Thymus (tissue), 11 donors: Measurements from ENCODE around the gene EAF2. TPM values are rescaled to one million over a fixed set of nuclear protein-coding genes. Genes with fewer than 3 reads are reported as not detected.

ENCODE experiments used
- DNase-seq, 9 donors: peaks; one replicate each; pipeline ENCODE4 v3.0.0-alpha.2; 2013; ENCODE audit warnings: low spot score in 9 of 9, low read depth in 6 of 9, missing footprints in 1 of 9
- H3K27ac ChIP-seq, 2 donors: one replicate each; pipeline ENCODE4 v1.5.1; 2013; ENCODE audit warnings: control low read depth in 1 of 2, low read depth in 1 of 2, low read length in 1 of 2, mild to moderate bottlenecking in 1 of 2, moderate library complexity in 1 of 2
- H3K27me3 ChIP-seq, 2 donors: one replicate each; pipeline ENCODE4 v1.5.1; 2013; ENCODE audit warnings: low read length in 1 of 2; ENCODE audit not compliant: control insufficient read depth in 2 of 2, insufficient read depth in 1 of 2
- H3K36me3 ChIP-seq, 2 donors: one replicate each; pipeline ENCODE4 v1.5.1; 2013; ENCODE audit warnings: low read length in 1 of 2, mild to moderate bottlenecking in 1 of 2, moderate library complexity in 1 of 2; ENCODE audit not compliant: control insufficient read depth in 2 of 2, insufficient read depth in 2 of 2
- H3K4me1 ChIP-seq, 2 donors: one replicate each; pipeline ENCODE4 v1.5.1; 2013; ENCODE audit warnings: low read length in 2 of 2; ENCODE audit not compliant: control insufficient read depth in 2 of 2, insufficient read depth in 2 of 2
- H3K4me3 ChIP-seq, 2 donors: one replicate each; pipeline ENCODE4 v1.5.1; 2013; ENCODE audit warnings: low read length in 2 of 2, control low read depth in 1 of 2, mild to moderate bottlenecking in 1 of 2
- H3K9me3 ChIP-seq, 2 donors: one replicate each; pipeline ENCODE4 v1.5.1; 2013; ENCODE audit warnings: low read length in 1 of 2, mild to moderate bottlenecking in 1 of 2; ENCODE audit not compliant: control insufficient read depth in 2 of 2, insufficient read depth in 1 of 2
- WGBS: extraction: QIAGEN DNeasy Blood & Tissue Kit; methylation state at CpG from one replicate; pipeline ENCODE4 v1.1.7; 2013; 5-methylcytosine and 5-hydroxymethylcytosine counted together
- polyA plus RNA-seq: library from polyadenylated mRNA; stranded (reverse); fragments of 200-250 nt; gene quantifications from one replicate; pipeline ENCODE4 v1.2.3, GENCODE V29; 2013
- total RNA-seq: library from RNA; stranded (reverse); fragments of 120-200 nt; gene quantifications from one replicate; pipeline ENCODE4 v1.2.4, GENCODE V29; 2013
- donor health status: healthy.

Gene EAF2
- total and polyA plus RNA-seq, 2 donors: 13.6 to 18.0 TPM

DNA sequence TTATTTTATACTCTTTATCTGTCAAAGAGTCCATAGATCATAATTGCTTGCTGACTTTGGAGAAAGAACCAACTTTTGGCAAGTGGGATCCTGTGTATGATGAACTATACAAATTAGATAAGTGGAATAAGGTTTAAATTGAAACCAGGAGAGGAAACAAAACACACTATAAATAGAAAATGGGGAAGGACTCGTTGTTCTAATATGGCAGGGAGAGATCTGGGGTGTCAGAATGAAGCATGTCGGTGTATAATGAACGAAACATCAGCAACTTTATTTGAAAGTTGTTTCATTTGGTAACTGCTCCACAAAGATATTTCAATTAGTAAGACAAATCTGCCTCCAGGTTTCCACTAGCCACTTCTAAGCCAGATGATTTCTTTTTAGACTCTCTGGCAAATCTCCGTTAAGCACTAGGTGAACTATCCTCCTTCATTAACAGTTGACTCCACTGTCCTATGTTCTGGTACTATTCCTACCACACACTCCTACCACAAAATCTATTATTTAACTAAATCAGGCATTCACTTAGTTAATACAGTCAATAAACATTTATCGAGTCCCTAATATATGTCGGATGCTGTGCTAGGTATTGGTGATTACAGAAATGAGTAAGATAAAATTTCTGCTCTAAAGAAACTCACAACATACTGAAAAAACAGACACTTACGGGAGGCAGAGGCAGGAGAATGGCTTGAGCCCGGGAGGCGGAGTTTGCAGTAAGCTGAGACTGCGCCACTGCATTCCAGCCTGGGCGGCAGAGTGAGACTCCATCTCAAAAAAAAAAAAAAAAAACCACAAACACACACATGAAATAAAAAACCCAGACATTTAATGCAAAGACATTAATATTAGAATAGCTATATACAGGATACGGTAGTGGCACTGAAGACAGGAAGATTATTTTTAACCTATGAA is 79.3 kb downstream of the EAF2 start:
- Histone ChIP-seq H3K36me3 (no peaks in the 10 kb centered on the region), H3K27me3 (no peaks in the 10 kb centered on the region), H3K4me3 (no peak overlapping the region), H3K27ac (no peak overlapping the region), H3K9me3 (no peaks in the 10 kb centered on the region), H3K4me1 (no peaks in the 10 kb centered on the region)
- WGBS: 80% methylated on average over 12 of the region's 12 CpGs
- no peak for DNase-seq

DNA sequence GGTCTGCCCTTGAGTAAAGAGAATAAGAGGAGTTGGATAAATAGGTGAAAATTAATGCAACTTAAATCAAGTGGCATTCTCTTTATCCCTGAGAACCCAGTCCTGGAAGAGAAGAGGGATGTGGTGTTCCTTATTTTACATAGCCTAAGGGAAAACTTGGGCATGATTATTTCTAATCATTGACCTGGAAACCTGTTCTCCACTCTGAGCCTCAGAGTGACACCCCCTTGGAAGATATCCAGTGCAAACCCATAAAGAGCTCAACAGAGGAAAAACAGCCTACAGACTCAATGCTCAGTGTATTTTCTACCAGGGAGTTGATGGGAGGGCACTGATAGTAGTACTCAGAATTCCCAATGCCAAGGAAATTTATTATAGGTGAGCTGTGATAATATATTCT is 81.2 kb downstream of the EAF2 start:
- H3K36me3 ChIP-seq: no peaks in the 10 kb centered on the region
- no peak overlapping the region for H3K4me3 ChIP-seq
- no peak for DNase-seq
- no peaks in the 10 kb centered on the region for H3K27me3 ChIP-seq
- no peak overlapping the region for H3K27ac ChIP-seq
- no peaks in the 10 kb centered on the region for H3K9me3 ChIP-seq
- H3K4me1 ChIP-seq: no peaks in the 10 kb centered on the region

DNA sequence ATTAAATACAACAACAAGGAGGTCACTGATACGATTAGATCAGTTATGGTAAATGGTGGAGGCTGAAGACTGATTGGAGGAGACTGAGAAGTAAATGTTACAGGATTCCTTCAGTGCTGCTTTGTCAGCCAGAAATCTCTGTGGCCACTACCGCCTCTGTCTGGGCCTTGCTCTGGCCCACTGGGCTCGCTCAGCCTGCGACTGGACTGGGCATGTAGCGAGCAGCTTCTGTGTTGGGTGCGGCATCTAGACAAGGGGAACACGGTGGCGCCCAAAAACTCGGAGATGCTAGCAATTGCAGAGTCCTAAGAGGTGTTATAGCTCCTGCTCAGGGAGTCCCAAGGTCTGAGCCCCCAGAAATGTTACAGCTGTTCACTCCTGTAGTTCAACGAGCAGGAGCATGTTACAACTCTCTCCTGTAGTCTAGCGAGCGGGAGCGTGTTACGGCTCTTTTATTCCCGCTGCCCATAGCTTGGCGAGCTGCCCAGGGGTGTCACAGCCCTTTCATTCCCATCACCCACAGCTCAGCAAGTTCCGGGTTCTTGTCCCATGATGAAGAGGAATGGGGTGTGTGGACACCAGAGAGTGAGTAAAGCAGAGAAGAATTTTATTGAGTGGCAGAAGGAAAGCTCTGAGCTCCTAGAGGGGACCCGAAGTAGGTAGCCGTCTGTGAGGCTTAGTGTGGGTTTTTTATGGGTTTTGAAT is 83.9 kb downstream of the EAF2 start:
- no peaks in the 10 kb centered on the region for H3K36me3 ChIP-seq
- DNase-seq: no peak
- WGBS: 90% methylated on average over 19 of the region's 19 CpGs
- H3K9me3 ChIP-seq: no peaks in the 10 kb centered on the region
- no peaks in the 10 kb centered on the region for H3K4me1 ChIP-seq
- H3K27me3 ChIP-seq: no peaks in the 10 kb centered on the region
- H3K27ac ChIP-seq: no peak overlapping the region
- H3K4me3 ChIP-seq: no peak overlapping the region

DNA sequence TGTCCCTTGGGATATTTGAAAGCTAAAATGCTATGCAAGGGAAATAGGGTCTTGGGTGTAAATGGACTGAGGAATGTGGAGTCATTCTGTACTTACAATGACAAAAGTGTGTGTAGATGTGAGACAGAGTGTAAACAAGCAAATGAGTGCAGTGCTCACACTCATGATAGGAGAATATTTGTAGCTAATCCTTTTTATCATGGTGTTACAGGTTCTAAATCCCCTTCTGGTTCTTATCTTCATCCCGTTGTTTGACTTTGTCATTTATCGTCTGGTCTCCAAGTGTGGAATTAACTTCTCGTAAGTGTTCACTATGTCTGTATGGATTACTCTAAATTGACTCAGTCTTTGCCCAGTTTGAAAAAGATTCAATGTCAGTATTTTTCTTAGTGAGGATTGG is 89.7 kb downstream of the EAF2 start:
- H3K27me3 ChIP-seq: no peaks in the 10 kb centered on the region
- H3K27ac ChIP-seq: no peak overlapping the region
- over 99% methylated on average over 3 of the region's 3 CpGs for WGBS
- H3K9me3 ChIP-seq: no peaks in the 10 kb centered on the region
- H3K4me3 ChIP-seq: no peak overlapping the region
- H3K36me3 ChIP-seq: no peaks in the 10 kb centered on the region
- no peaks in the 10 kb centered on the region for H3K4me1 ChIP-seq
- DNase-seq: no peak

DNA sequence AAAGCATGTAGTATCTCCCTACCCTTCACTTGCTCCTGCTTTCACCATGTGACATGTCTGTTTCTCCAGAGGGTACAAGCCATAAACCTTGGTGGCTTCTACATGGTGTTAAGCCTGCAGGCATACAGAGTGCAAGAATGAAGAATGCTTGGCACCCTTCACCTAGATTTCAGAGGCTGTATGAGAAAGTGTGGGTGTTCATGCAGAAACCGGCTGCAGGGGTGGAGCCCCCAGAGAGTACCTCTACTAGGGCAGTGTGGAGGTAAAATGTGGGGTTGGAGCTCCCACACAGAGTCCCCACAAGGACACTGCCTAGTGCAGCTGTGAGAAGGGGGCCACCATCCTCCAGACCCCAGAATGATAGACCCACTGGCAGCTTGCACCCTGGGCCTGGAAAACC is 91.4 kb downstream of the EAF2 start:
- Histone ChIP-seq H3K27ac (no peak overlapping the region), H3K4me1 (no peaks in the 10 kb centered on the region), H3K27me3 (no peaks in the 10 kb centered on the region), H3K36me3 (no peaks in the 10 kb centered on the region), H3K4me3 (no peak overlapping the region), H3K9me3 (no peaks in the 10 kb centered on the region)
- no peak for DNase-seq
- 0% methylated on average over 1 of the region's 1 CpG for WGBS

Other genes with a start within 250 kb of the EAF2 start
- under 0.01 TPM for gene FBXO40, start 241.8 kb upstream of the EAF2 start, total RNA-seq
- 0.02 TPM for gene FBXO40, start 241.8 kb upstream of the EAF2 start, polyA plus RNA-seq
- gene HCLS1, start 174.3 kb upstream of the EAF2 start, total RNA-seq: 128 TPM
- gene HCLS1, start 174.3 kb upstream of the EAF2 start, polyA plus RNA-seq: 171 TPM
- gene GOLGB1, start 85.5 kb upstream of the EAF2 start, total RNA-seq: 23.0 TPM
- 18.0 TPM for gene GOLGB1, start 85.5 kb upstream of the EAF2 start, polyA plus RNA-seq
- gene IQCB1, start 149 bp upstream of the EAF2 start, total RNA-seq: 24.6 TPM
- 29.1 TPM for gene IQCB1, start 149 bp upstream of the EAF2 start, polyA plus RNA-seq
- gene SLC15A2, start 59.2 kb downstream of the EAF2 start, total RNA-seq: 1.0 TPM
- 3.2 TPM for gene SLC15A2, start 59.2 kb downstream of the EAF2 start, polyA plus RNA-seq
- 0.76 TPM for gene ILDR1, start 187.0 kb downstream of the EAF2 start, total RNA-seq
- gene ILDR1, start 187.0 kb downstream of the EAF2 start, polyA plus RNA-seq: 2.1 TPM
- 13.8 TPM for gene CD86, start 220.2 kb downstream of the EAF2 start, total RNA-seq
- 18.0 TPM for gene CD86, start 220.2 kb downstream of the EAF2 start, polyA plus RNA-seq